ENCODE data around the gene MAPK7. TPM values are rescaled to one million over a fixed set of nuclear protein-coding genes. Genes with fewer than 3 reads are reported as not detected.

Gene MAPK7
- polyA plus RNA-seq, 1 of the 3 experiments (the other 2 are of a cell fraction), result 19.1 TPM

DNA sequence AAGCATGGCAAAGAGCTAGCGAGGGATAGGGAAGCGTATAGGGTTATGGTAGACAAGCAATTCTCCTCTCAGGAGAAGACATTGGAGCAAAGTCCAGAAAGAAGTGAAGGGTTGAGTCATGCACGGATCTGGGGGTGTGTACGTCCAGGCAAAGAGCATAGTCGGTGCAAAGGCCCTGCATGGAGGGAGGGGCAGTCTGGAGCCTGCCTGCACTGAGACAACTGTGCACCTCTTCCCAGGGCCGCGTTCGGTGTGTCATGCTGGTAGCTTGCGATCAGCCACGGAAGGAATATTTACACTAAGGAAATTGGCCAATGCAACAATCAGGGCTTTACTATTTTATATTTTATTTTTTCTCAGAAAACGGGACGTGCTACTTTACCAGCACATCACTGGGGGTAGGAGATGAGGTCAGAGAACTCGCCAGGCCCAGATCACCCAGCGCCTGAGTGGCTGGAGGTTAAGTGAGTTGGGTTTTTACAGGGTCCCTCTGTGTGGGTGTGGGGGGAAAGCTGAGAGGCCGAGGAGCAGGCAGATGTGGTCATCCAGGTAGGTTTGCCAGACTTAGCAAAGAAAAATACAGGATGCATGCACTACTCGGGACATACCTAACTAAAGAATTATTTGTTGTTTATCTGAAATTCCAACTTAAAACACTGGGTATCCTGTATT lies 9.1 kb upstream of the MAPK7 start:
- Histone ChIP-seq H3K9me2 (no peaks in the 10 kb centered on the region), H4K20me1 (ENCODE audit: insufficient read depth) (no peaks in the 10 kb centered on the region), H3F3A (replicated peaks; ENCODE audit: insufficient read depth) (peaks cover 7% of the 10 kb centered on the region), H3K79me2 (ENCODE audit: insufficient read depth) (no peaks in the 10 kb centered on the region), H2AFZ (ENCODE audit: low read depth) (no peak overlapping the region), H3K36me3 (replicated peaks in 1 of 2; ENCODE audit: control insufficient read depth in 1 of 2, insufficient read depth in 2 of 2, low read length in 1 of 2) (no peaks in the 10 kb centered on the region), H3K9me3 (no peaks in the 10 kb centered on the region), H3K27me3 (ENCODE audit: insufficient read depth) (no peaks in the 10 kb centered on the region), H3K27ac (ENCODE audit: low read depth in 2 of 2, low read length in 1 of 2) (no peak overlapping the region), H3K4me1 (ENCODE audit: control insufficient read depth in 1 of 2, insufficient read depth in 2 of 2, low read depth in 1 of 2, low read length in 1 of 2) (peaks cover 5 to 13% of the 10 kb centered on the region in 2 experiments; a peak in 1 of 4 replicates), H3K9ac (no peak overlapping the region), H3K4me3 (ENCODE audit: low read depth in 2 of 2, low read length in 1 of 2) (no peak overlapping the region), H3K4me2 (no peak overlapping the region)
- no peak for DNase-seq
- no peak for TF ChIP-seq POLR2AphosphoS5 (IDR thresholded peaks at IDR 0.05; ENCODE audit: low read depth, low read length)
- no peak for TF ChIP-seq JUND (IDR thresholded peaks at IDR 0.05)
- TF ChIP-seq, protein P1, sequence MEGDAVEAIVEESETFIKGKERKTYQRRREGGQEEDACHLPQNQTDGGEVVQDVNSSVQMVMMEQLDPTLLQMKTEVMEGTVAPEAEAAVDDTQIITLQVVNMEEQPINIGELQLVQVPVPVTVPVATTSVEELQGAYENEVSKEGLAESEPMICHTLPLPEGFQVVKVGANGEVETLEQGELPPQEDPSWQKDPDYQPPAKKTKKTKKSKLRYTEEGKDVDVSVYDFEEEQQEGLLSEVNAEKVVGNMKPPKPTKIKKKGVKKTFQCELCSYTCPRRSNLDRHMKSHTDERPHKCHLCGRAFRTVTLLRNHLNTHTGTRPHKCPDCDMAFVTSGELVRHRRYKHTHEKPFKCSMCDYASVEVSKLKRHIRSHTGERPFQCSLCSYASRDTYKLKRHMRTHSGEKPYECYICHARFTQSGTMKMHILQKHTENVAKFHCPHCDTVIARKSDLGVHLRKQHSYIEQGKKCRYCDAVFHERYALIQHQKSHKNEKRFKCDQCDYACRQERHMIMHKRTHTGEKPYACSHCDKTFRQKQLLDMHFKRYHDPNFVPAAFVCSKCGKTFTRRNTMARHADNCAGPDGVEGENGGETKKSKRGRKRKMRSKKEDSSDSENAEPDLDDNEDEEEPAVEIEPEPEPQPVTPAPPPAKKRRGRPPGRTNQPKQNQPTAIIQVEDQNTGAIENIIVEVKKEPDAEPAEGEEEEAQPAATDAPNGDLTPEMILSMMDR (IDR thresholded peaks at IDR 0.05), result no peak
- TF ChIP-seq RXRA (IDR thresholded peaks at IDR 0.05; ENCODE audit: borderline replicate concordance, low read depth), result no peak
- no peak for TF ChIP-seq EP300 (IDR thresholded peaks at IDR 0.05; ENCODE audit: borderline replicate concordance in 1 of 2, low read depth in 1 of 2, low read length in 1 of 2)
- TF ChIP-seq, protein P2, sequence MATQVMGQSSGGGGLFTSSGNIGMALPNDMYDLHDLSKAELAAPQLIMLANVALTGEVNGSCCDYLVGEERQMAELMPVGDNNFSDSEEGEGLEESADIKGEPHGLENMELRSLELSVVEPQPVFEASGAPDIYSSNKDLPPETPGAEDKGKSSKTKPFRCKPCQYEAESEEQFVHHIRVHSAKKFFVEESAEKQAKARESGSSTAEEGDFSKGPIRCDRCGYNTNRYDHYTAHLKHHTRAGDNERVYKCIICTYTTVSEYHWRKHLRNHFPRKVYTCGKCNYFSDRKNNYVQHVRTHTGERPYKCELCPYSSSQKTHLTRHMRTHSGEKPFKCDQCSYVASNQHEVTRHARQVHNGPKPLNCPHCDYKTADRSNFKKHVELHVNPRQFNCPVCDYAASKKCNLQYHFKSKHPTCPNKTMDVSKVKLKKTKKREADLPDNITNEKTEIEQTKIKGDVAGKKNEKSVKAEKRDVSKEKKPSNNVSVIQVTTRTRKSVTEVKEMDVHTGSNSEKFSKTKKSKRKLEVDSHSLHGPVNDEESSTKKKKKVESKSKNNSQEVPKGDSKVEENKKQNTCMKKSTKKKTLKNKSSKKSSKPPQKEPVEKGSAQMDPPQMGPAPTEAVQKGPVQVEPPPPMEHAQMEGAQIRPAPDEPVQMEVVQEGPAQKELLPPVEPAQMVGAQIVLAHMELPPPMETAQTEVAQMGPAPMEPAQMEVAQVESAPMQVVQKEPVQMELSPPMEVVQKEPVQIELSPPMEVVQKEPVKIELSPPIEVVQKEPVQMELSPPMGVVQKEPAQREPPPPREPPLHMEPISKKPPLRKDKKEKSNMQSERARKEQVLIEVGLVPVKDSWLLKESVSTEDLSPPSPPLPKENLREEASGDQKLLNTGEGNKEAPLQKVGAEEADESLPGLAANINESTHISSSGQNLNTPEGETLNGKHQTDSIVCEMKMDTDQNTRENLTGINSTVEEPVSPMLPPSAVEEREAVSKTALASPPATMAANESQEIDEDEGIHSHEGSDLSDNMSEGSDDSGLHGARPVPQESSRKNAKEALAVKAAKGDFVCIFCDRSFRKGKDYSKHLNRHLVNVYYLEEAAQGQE (IDR thresholded peaks at IDR 0.05; ENCODE audit: low read depth, low read length), result no peak
- TF ChIP-seq, protein P3, sequence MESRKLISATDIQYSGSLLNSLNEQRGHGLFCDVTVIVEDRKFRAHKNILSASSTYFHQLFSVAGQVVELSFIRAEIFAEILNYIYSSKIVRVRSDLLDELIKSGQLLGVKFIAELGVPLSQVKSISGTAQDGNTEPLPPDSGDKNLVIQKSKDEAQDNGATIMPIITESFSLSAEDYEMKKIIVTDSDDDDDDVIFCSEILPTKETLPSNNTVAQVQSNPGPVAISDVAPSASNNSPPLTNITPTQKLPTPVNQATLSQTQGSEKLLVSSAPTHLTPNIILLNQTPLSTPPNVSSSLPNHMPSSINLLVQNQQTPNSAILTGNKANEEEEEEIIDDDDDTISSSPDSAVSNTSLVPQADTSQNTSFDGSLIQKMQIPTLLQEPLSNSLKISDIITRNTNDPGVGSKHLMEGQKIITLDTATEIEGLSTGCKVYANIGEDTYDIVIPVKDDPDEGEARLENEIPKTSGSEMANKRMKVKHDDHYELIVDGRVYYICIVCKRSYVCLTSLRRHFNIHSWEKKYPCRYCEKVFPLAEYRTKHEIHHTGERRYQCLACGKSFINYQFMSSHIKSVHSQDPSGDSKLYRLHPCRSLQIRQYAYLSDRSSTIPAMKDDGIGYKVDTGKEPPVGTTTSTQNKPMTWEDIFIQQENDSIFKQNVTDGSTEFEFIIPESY (IDR thresholded peaks at IDR 0.05; ENCODE audit: borderline replicate concordance, low read depth), result no peak
- TF ChIP-seq YY1 (IDR thresholded peaks at IDR 0.05; ENCODE audit: low read depth), result no peak
- no peak for TF ChIP-seq CHD2 (IDR thresholded peaks at IDR 0.05; ENCODE audit: low read length, partially characterized antibody)
- TF ChIP-seq RFX5 (IDR thresholded peaks at IDR 0.05; ENCODE audit: low read length), result no peak
- no peak for TF ChIP-seq GATA2 (CRISPR knock-in tag; IDR thresholded peaks at IDR 0.05)
- TF ChIP-seq, protein P4, sequence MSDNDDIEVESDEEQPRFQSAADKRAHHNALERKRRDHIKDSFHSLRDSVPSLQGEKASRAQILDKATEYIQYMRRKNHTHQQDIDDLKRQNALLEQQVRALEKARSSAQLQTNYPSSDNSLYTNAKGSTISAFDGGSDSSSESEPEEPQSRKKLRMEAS (IDR thresholded peaks at IDR 0.05; ENCODE audit: low read depth), result no peak
- POLR2A ChIA-PET, result interaction anchor here (1.7 kb wide), 1 partner anchor 9 kb away, joined by 4 read pairs; the partner anchor contains the start of gene MAPK7
- CTCF ChIA-PET, result interaction anchor here (1.2 to 2.5 kb wide), 3 partner anchors 59 to 397 kb away, joined by 3 to 20 read pairs (median 4); no protein-coding TSS in a partner anchor
- 95% methylated on average over 16 of the region's 16 CpGs for WGBS (ENCODE audit: low lambda C conversion rate)

All from SK-N-SH (cell line).